Type B pancreatic cell (in vitro differentiated cells): ENCODE data around the gene CDIPT. TPM values are rescaled to one million over a fixed set of nuclear protein-coding genes. Genes with fewer than 3 reads are reported as not detected.

Experiments
- DNase-seq: peaks from one replicate; pipeline ENCODE4 v3.0.0; 2021; ENCODE audit warnings: mixed read lengths; ENCODE audit not compliant: unreplicated experiment; ENCODE audit errors: extremely low spot score
- H3K27ac Mint-ChIP-seq: 2 replicates; pipeline ENCODE4 v1.8.0; 2021; ENCODE audit warnings: mild to moderate bottlenecking, mixed read lengths
- H3K27me3 Mint-ChIP-seq: 2 replicates; pipeline ENCODE4 v1.8.0; 2021; ENCODE audit warnings: mixed read lengths
- H3K36me3 Mint-ChIP-seq: 2 replicates; pipeline ENCODE4 v1.8.0; 2021; ENCODE audit warnings: mixed read lengths
- H3K4me1 Mint-ChIP-seq: one replicate; pipeline ENCODE4 v1.8.0; 2021; ENCODE audit warnings: mixed read lengths; ENCODE audit not compliant: unreplicated experiment
- H3K4me3 Mint-ChIP-seq: 2 replicates; pipeline ENCODE4 v1.8.0; 2021; ENCODE audit warnings: mild to moderate bottlenecking, mixed read lengths
- H3K9me3 Mint-ChIP-seq: 2 replicates; pipeline ENCODE4 v1.8.0; 2021; ENCODE audit warnings: mixed read lengths
- total RNA-seq: library from RNA; stranded (reverse); gene quantifications from 2 replicates; pipeline ENCODE4 v1.2.1, GENCODE V29; 2021; ENCODE audit warnings: low replicate concordance
- TF ChIP-seq, protein P1 (sequence below): fragments of 200-600 bp; sonication (generic); conservative IDR thresholded peaks from 2 replicates; pipeline ENCODE4 v1.5.0; 2021; ENCODE audit warnings: antibody characterized with exemption, mild to moderate bottlenecking

CDIPT gene
- total RNA-seq, 1 donor from 2014 or later = 58.0 TPM

- Mint-ChIP-seq H3K4me3 (peak within 1 kb of the TSS; percentile 86), H3K27ac (peak within 1 kb of the TSS; percentile 48), H3K4me1 (peaks cover 6% of the 10 kb centered on the region), H3K9me3 (no peaks in the 10 kb centered on the region), H3K36me3 (no peaks in the 10 kb centered on the region), H3K27me3 (peaks cover 41% of the 10 kb centered on the region)
- TF ChIP-seq, protein P1, sequence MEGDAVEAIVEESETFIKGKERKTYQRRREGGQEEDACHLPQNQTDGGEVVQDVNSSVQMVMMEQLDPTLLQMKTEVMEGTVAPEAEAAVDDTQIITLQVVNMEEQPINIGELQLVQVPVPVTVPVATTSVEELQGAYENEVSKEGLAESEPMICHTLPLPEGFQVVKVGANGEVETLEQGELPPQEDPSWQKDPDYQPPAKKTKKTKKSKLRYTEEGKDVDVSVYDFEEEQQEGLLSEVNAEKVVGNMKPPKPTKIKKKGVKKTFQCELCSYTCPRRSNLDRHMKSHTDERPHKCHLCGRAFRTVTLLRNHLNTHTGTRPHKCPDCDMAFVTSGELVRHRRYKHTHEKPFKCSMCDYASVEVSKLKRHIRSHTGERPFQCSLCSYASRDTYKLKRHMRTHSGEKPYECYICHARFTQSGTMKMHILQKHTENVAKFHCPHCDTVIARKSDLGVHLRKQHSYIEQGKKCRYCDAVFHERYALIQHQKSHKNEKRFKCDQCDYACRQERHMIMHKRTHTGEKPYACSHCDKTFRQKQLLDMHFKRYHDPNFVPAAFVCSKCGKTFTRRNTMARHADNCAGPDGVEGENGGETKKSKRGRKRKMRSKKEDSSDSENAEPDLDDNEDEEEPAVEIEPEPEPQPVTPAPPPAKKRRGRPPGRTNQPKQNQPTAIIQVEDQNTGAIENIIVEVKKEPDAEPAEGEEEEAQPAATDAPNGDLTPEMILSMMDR = peak; percentile 41
- no peak for DNase-seq
Observed at GRCh38 chr16:29899516-29900101, 36.6 kb upstream of the CDIPT start, which contains the start of gene SEZ6L2. SEZ6L2 (minus strand) TSS chr16:29899550; CDS start chr16:29899019, 531 bp downstream.

GRCh38 chr16:29898804-29899515 lies 35.9 kb upstream of the CDIPT start:
- DNase-seq = no peak
- Mint-ChIP-seq H3K36me3 (no peaks in the 10 kb centered on the region), H3K27ac (peak overlapping the region; percentile 48), H3K27me3 (peaks cover 41% of the 10 kb centered on the region), H3K9me3 (no peaks in the 10 kb centered on the region), H3K4me1 (peaks cover 6% of the 10 kb centered on the region), H3K4me3 (peak overlapping the region; percentile 81)
- TF ChIP-seq, protein P1 = no peak

GRCh38 chr16:29898135-29898803 lies 35.2 kb upstream of the CDIPT start:
- H3K36me3 Mint-ChIP-seq = no peaks in the 10 kb centered on the region
- TF ChIP-seq, protein P1 = no peak
- no peak for DNase-seq
- peaks cover 6% of the 10 kb centered on the region for H3K4me1 Mint-ChIP-seq
- H3K4me3 Mint-ChIP-seq = peak overlapping the region; percentile 81
- H3K27ac Mint-ChIP-seq = no peak overlapping the region
- H3K27me3 Mint-ChIP-seq = peaks cover 36% of the 10 kb centered on the region
- H3K9me3 Mint-ChIP-seq = no peaks in the 10 kb centered on the region

GRCh38 chr16:29897333-29897732 lies 34.3 kb upstream of the CDIPT start:
- H3K27me3 Mint-ChIP-seq = peaks cover 36% of the 10 kb centered on the region
- H3K27ac Mint-ChIP-seq = no peak overlapping the region
- no peak overlapping the region for H3K4me3 Mint-ChIP-seq

GRCh38 chr16:29896841-29897240 lies 33.8 kb upstream of the CDIPT start:
- peaks cover 32% of the 10 kb centered on the region for H3K27me3 Mint-ChIP-seq
- no peaks in the 10 kb centered on the region for H3K36me3 Mint-ChIP-seq
- peaks cover 6% of the 10 kb centered on the region for H3K4me1 Mint-ChIP-seq
- H3K4me3 Mint-ChIP-seq = no peak overlapping the region
- DNase-seq = no peak
- no peaks in the 10 kb centered on the region for H3K9me3 Mint-ChIP-seq
- no peak overlapping the region for H3K27ac Mint-ChIP-seq
- TF ChIP-seq, protein P1 = no peak

More at GRCh38 chr16:29897333-29897732, 34.3 kb upstream of the CDIPT start:
- TF ChIP-seq, protein P1 = no peak
- H3K4me1 Mint-ChIP-seq = peaks cover 6% of the 10 kb centered on the region
- H3K9me3 Mint-ChIP-seq = no peaks in the 10 kb centered on the region
- DNase-seq = no peak
- no peaks in the 10 kb centered on the region for H3K36me3 Mint-ChIP-seq
